ENCODE results near the gene TKT.

GRCh38 chr3:53242155-53242554 is 13.7 kb downstream of the TKT start:
- TF ChIP-seq CTCF (IDR thresholded peaks at IDR 0.05; ENCODE audit: low read length) (no peak), EZH2 (IDR thresholded peaks at IDR 0.05; ENCODE audit: borderline replicate concordance, low read length) (no peak)
